Measurements from ENCODE around the gene SLC44A1.

Gene SLC44A1

DNA sequence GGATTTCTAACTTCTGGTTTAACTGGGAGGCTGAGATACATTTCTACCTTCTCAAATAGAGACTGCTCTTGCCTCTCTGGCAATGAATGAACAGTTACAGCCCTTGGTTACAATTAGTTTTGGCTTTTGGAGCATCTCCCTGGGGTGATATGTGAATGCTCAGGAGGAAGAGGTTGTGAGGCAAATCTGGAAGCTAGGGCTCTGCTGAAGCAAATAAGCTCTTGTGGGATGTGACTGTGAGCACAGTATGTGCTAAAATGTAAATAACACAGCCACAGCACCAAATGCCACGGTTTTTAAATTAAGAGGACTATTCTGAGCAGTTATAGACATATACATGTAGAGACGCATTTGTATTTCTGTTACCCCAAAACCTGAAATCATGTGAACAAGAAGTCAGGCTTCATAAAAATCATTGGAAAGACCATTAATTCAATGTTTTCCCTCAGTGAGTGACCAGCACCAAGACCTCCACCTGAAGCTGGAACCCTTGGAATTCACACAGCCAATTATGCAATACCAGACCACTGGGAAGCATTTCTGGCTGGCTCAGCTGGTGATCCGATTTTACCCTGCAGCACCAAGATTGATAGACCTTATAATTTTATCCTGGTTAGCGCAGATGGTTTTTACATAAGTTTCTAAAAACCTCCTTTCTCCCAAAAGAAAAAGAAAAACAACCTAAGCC lies 3.0 kb upstream of the SLC44A1 start:
- TF ChIP-seq, protein P1, sequence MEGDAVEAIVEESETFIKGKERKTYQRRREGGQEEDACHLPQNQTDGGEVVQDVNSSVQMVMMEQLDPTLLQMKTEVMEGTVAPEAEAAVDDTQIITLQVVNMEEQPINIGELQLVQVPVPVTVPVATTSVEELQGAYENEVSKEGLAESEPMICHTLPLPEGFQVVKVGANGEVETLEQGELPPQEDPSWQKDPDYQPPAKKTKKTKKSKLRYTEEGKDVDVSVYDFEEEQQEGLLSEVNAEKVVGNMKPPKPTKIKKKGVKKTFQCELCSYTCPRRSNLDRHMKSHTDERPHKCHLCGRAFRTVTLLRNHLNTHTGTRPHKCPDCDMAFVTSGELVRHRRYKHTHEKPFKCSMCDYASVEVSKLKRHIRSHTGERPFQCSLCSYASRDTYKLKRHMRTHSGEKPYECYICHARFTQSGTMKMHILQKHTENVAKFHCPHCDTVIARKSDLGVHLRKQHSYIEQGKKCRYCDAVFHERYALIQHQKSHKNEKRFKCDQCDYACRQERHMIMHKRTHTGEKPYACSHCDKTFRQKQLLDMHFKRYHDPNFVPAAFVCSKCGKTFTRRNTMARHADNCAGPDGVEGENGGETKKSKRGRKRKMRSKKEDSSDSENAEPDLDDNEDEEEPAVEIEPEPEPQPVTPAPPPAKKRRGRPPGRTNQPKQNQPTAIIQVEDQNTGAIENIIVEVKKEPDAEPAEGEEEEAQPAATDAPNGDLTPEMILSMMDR (IDR thresholded peaks at IDR 0.05; ENCODE audit: insufficient read depth, low read length): no peak
- no peak for TF ChIP-seq GABPA (IDR thresholded peaks at IDR 0.05; ENCODE audit: low read depth)
- H3K27me3 ChIP-seq (ENCODE audit: insufficient read depth, poor library complexity, severe bottlenecking): no peaks in the 10 kb centered on the region
- no peak overlapping the region for H3K4me3 ChIP-seq (replicated peaks; ENCODE audit: insufficient read depth, low read length)
- no peak for DNase-seq (ENCODE audit: low read depth in 1 of 2, low spot score in 1 of 2)
- no peak overlapping the region for H3K27ac ChIP-seq (replicated peaks)

DNA sequence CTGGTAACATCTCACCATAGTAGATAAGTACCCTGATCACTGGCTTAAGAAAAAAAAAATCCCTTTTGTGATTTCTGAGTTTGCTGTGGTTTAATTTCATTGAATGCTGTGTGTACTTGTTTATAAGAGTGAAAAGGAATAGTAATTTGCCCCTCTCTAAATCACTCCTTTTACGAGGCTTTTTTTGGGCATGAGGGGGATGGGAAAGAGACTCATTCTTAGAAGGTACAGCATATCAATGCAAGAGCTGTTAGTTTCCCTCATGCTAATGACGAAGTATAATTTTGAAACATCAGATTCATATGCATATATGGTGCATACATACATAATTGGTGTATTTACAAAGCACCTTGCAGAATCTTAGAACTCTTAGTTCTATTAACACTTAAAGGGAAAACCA lies 2.4 kb upstream of the SLC44A1 start:
- Histone ChIP-seq H3K4me3 (replicated peaks; ENCODE audit: insufficient read depth, low read length) (no peak overlapping the region), H3K27me3 (ENCODE audit: insufficient read depth, poor library complexity, severe bottlenecking) (no peaks in the 10 kb centered on the region), H3K27ac (replicated peaks) (no peak overlapping the region)
- TF ChIP-seq SPI1 (IDR thresholded peaks at IDR 0.05; ENCODE audit: borderline replicate concordance, low read depth): no peak
- no peak for TF ChIP-seq GABPA (IDR thresholded peaks at IDR 0.05; ENCODE audit: low read depth)
- TF ChIP-seq POLR2AphosphoS5 (IDR thresholded peaks at IDR 0.05; ENCODE audit: low read depth): no peak
- TF ChIP-seq, protein P1 (IDR thresholded peaks at IDR 0.05; ENCODE audit: insufficient read depth, low read length): no peak
- TF ChIP-seq, protein P2, sequence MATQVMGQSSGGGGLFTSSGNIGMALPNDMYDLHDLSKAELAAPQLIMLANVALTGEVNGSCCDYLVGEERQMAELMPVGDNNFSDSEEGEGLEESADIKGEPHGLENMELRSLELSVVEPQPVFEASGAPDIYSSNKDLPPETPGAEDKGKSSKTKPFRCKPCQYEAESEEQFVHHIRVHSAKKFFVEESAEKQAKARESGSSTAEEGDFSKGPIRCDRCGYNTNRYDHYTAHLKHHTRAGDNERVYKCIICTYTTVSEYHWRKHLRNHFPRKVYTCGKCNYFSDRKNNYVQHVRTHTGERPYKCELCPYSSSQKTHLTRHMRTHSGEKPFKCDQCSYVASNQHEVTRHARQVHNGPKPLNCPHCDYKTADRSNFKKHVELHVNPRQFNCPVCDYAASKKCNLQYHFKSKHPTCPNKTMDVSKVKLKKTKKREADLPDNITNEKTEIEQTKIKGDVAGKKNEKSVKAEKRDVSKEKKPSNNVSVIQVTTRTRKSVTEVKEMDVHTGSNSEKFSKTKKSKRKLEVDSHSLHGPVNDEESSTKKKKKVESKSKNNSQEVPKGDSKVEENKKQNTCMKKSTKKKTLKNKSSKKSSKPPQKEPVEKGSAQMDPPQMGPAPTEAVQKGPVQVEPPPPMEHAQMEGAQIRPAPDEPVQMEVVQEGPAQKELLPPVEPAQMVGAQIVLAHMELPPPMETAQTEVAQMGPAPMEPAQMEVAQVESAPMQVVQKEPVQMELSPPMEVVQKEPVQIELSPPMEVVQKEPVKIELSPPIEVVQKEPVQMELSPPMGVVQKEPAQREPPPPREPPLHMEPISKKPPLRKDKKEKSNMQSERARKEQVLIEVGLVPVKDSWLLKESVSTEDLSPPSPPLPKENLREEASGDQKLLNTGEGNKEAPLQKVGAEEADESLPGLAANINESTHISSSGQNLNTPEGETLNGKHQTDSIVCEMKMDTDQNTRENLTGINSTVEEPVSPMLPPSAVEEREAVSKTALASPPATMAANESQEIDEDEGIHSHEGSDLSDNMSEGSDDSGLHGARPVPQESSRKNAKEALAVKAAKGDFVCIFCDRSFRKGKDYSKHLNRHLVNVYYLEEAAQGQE (IDR thresholded peaks at IDR 0.05; ENCODE audit: insufficient replicate concordance, low read depth): no peak
- DNase-seq (ENCODE audit: low read depth in 1 of 2, low spot score in 1 of 2): no peak

DNA sequence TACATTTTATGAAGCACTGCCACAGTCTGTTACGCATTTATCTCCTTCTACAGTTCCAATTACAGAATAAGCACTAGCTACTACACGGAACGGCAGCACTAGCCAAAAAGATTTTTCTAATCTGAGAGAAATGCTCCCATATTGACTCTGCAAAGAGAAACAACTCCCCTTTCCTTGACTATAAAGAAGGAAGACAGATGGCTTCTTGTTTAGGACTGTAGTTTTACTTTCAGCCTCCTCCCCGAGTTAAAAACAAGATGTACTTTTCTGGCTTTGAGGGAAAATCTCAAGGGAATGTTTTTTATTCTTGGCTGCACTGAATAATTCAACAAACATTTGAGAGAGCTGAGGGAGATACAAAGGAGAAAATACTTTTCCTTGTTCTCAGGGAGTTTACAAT lies 1.9 kb upstream of the SLC44A1 start:
- Histone ChIP-seq H3K4me3 (replicated peaks; ENCODE audit: insufficient read depth, low read length) (no peak overlapping the region), H3K27ac (replicated peaks) (no peak overlapping the region)
- DNase-seq (ENCODE audit: low read depth in 1 of 2, low spot score in 1 of 2): no peak

More for the DNA sequence above, 1.9 kb upstream of the SLC44A1 start:
- TF ChIP-seq GABPA (IDR thresholded peaks at IDR 0.05; ENCODE audit: low read depth) (no peak), SPI1 (IDR thresholded peaks at IDR 0.05; ENCODE audit: borderline replicate concordance, low read depth) (no peak), POLR2AphosphoS5 (IDR thresholded peaks at IDR 0.05; ENCODE audit: low read depth) (no peak)
- TF ChIP-seq, protein P1 (IDR thresholded peaks at IDR 0.05; ENCODE audit: insufficient read depth, low read length): no peak
- TF ChIP-seq, protein P2 (IDR thresholded peaks at IDR 0.05; ENCODE audit: insufficient replicate concordance, low read depth): no peak
- no peaks in the 10 kb centered on the region for H3K27me3 ChIP-seq (ENCODE audit: insufficient read depth, poor library complexity, severe bottlenecking)
